Measurements from ENCODE around the gene GSG1.
"Not testable (repeated sequence)": the region's sequence is repeated elsewhere in the genome, so short reads cannot be mapped to it uniquely, and the experiment has no call there.

GSG1 gene

GRCh38 chr12:13039328-13039956, 64.0 kb downstream of the GSG1 start:
- Histone ChIP-seq H3K9ac (no peak overlapping the region), H3K36me3 (ENCODE audit: insufficient read depth) (no peaks in the 10 kb centered on the region), H3K79me2 (ENCODE audit: insufficient read depth, low read depth) (no peaks in the 10 kb centered on the region), H3K4me1 (ENCODE audit: low read depth, poor library complexity, severe bottlenecking) (peaks cover 4% of the 10 kb centered on the region), H3K4me3 (IDR thresholded peaks at IDR 0.05; ENCODE audit: insufficient read depth, low read depth, low read length) (no peak overlapping the region), H2AFZ (ENCODE audit: low read depth) (no peak overlapping the region), H3K4me2 (no peak overlapping the region), H4K20me1 (ENCODE audit: insufficient read depth) (no peaks in the 10 kb centered on the region), H3K27ac (no peak overlapping the region), H3K27me3 (ENCODE audit: insufficient read depth, low read depth) (no peaks in the 10 kb centered on the region)
- no peak for TF ChIP-seq CTCF (conservative IDR thresholded peaks at IDR 0.05; ENCODE audit: low read depth, low read length)

- Histone ChIP-seq H3K36me3 (ENCODE audit: insufficient read depth) (no peaks in the 10 kb centered on the region), H3K79me2 (ENCODE audit: insufficient read depth, low read depth) (no peaks in the 10 kb centered on the region), H3K27ac (no peak overlapping the region), H2AFZ (ENCODE audit: low read depth) (no peak overlapping the region), H4K20me1 (ENCODE audit: insufficient read depth) (no peaks in the 10 kb centered on the region), H3K27me3 (ENCODE audit: insufficient read depth, low read depth) (no peaks in the 10 kb centered on the region), H3K4me3 (IDR thresholded peaks at IDR 0.05; ENCODE audit: insufficient read depth, low read depth, low read length) (no peak overlapping the region), H3K4me2 (no peak overlapping the region), H3K4me1 (ENCODE audit: low read depth, poor library complexity, severe bottlenecking) (peaks cover under 1% of the 10 kb centered on the region), H3K9ac (no peak overlapping the region)
- TF ChIP-seq CTCF (conservative IDR thresholded peaks at IDR 0.05; ENCODE audit: low read depth, low read length): no peak
These were observed 64.8 kb downstream of the GSG1 start for GRCh38 chr12:13038491-13039161.

GRCh38 chr12:13036881-13037280, 66.6 kb downstream of the GSG1 start:
- H3K79me2 ChIP-seq (ENCODE audit: insufficient read depth, low read depth): no peaks in the 10 kb centered on the region
- no peak overlapping the region for H3K4me2 ChIP-seq
- no peak overlapping the region for H3K9ac ChIP-seq
- H4K20me1 ChIP-seq (ENCODE audit: insufficient read depth): no peaks in the 10 kb centered on the region
- no peak for TF ChIP-seq CTCF (conservative IDR thresholded peaks at IDR 0.05; ENCODE audit: low read depth, low read length)
- H3K27me3 ChIP-seq (ENCODE audit: insufficient read depth, low read depth): no peaks in the 10 kb centered on the region
- H3K4me1 ChIP-seq (ENCODE audit: low read depth, poor library complexity, severe bottlenecking): no peaks in the 10 kb centered on the region
- H2AFZ ChIP-seq (ENCODE audit: low read depth): no peak overlapping the region
- H3K27ac ChIP-seq: no peak overlapping the region
- no peak overlapping the region for H3K4me3 ChIP-seq (IDR thresholded peaks at IDR 0.05; ENCODE audit: insufficient read depth, low read depth, low read length)
- no peaks in the 10 kb centered on the region for H3K36me3 ChIP-seq (ENCODE audit: insufficient read depth)

GRCh38 chr12:13035335-13035734, 68.1 kb downstream of the GSG1 start:
- H3K27ac ChIP-seq; H3K9ac ChIP-seq; H3K4me2 ChIP-seq; H3K79me2 ChIP-seq (ENCODE audit: insufficient read depth, low read depth); H3K4me1 ChIP-seq (ENCODE audit: low read depth, poor library complexity, severe bottlenecking); H2AFZ ChIP-seq (ENCODE audit: low read depth); H3K27me3 ChIP-seq (ENCODE audit: insufficient read depth, low read depth); H3K4me3 ChIP-seq (IDR thresholded peaks at IDR 0.05; ENCODE audit: insufficient read depth, low read depth, low read length); H3K36me3 ChIP-seq (ENCODE audit: insufficient read depth); H4K20me1 ChIP-seq (ENCODE audit: insufficient read depth): not testable (repeated sequence)

Measured in KMS-11 (cell line).